Mesenchymal stem cell (in vitro differentiated cells and primary cell): ENCODE results near the gene MIA.

Source experiments
- DNase-seq: peaks from one replicate; pipeline ENCODE4 v3.0.0-alpha.2; 2013
- H2AFZ ChIP-seq: one replicate; pipeline ENCODE4 v1.6.1; 2013; ENCODE audit warnings: low read depth, mild to moderate bottlenecking, control low read depth, inconsistent platforms, low read length, moderate library complexity
- H2AK5ac ChIP-seq: 2 replicates; pipeline ENCODE4 v1.6.1; 2013; ENCODE audit warnings: low read length, moderate library complexity, mild to moderate bottlenecking, inconsistent platforms; ENCODE audit not compliant: severe bottlenecking
- H2BK120ac ChIP-seq: one replicate; pipeline ENCODE4 v1.6.1; 2013; ENCODE audit warnings: low read depth, mild to moderate bottlenecking, inconsistent platforms, low read length, moderate library complexity
- H2BK12ac ChIP-seq, 2 experiments: one replicate each; pipeline ENCODE4 v1.6.1; 2013; ENCODE audit warnings: inconsistent platforms in 2 of 2, low read length in 2 of 2, mild to moderate bottlenecking in 2 of 2, moderate library complexity in 2 of 2, control low read depth in 1 of 2
- H2BK15ac ChIP-seq: one replicate; pipeline ENCODE4 v1.6.1; 2013; ENCODE audit warnings: mild to moderate bottlenecking, low read depth, inconsistent platforms; ENCODE audit not compliant: poor library complexity, severe bottlenecking
- H2BK5ac ChIP-seq: 2 replicates; pipeline ENCODE4 v1.6.1; 2013; ENCODE audit warnings: low read depth, mild to moderate bottlenecking, low read length, control low read depth, inconsistent platforms; ENCODE audit not compliant: poor library complexity, severe bottlenecking
- H3K14ac ChIP-seq, 2 experiments: one replicate each; pipeline ENCODE4 v1.6.1; 2013; ENCODE audit warnings: inconsistent platforms in 2 of 2, low read length in 2 of 2, control low read depth in 1 of 2, mild to moderate bottlenecking in 1 of 2, moderate library complexity in 1 of 2
- H3K18ac ChIP-seq, 2 experiments: one replicate each; pipeline ENCODE4 v1.6.1; 2013; ENCODE audit warnings: inconsistent platforms in 2 of 2, low read length in 2 of 2, control low read depth in 1 of 2, low read depth in 1 of 2, mild to moderate bottlenecking in 1 of 2
- H3K23ac ChIP-seq, 2 experiments: one replicate each; pipeline ENCODE4 v1.6.1; 2013; ENCODE audit warnings: inconsistent platforms in 2 of 2, low read length in 2 of 2, mild to moderate bottlenecking in 2 of 2, moderate library complexity in 2 of 2, control low read depth in 1 of 2
- H3K27ac ChIP-seq: 2 replicates; pipeline ENCODE4 v1.5.1; 2013; ENCODE audit warnings: mild to moderate bottlenecking, moderate library complexity, low read length, control low read depth, inconsistent platforms; ENCODE audit not compliant: poor library complexity, severe bottlenecking
- H3K27me3 ChIP-seq, 2 experiments: 2 replicates each; pipeline versions ENCODE4 v1.6.1 to v1.7.0; 2013; ENCODE audit warnings: low read length in 2 of 2, mild to moderate bottlenecking in 2 of 2, moderate library complexity in 2 of 2, control low read depth in 1 of 2, inconsistent platforms in 1 of 2; ENCODE audit not compliant: control insufficient read depth in 1 of 2, insufficient read depth in 1 of 2
- H3K36me3 ChIP-seq, 2 experiments: 2 replicates each; pipeline versions ENCODE4 v1.6.1 to v1.7.0; 2013; ENCODE audit warnings: low read length in 2 of 2, control low read depth in 1 of 2, inconsistent platforms in 1 of 2, low read depth in 1 of 2, mild to moderate bottlenecking in 1 of 2; ENCODE audit not compliant: insufficient read depth in 2 of 2, control insufficient read depth in 1 of 2
- H3K4ac ChIP-seq, 2 experiments: one replicate each; pipeline ENCODE4 v1.6.1; 2013; ENCODE audit warnings: inconsistent platforms in 2 of 2, low read length in 2 of 2, mild to moderate bottlenecking in 2 of 2, moderate library complexity in 2 of 2, control low read depth in 1 of 2, low read depth in 1 of 2
- H3K4me1 ChIP-seq: 2 replicates; pipeline ENCODE4 v1.6.1; 2013; ENCODE audit warnings: low read depth, low read length, control low read depth; ENCODE audit not compliant: control insufficient read depth, insufficient read depth
- H3K4me2 ChIP-seq: 2 replicates; pipeline ENCODE4 v1.6.1; 2013; ENCODE audit warnings: low read length, mild to moderate bottlenecking, inconsistent platforms; ENCODE audit not compliant: poor library complexity, severe bottlenecking
- H3K4me3 ChIP-seq, 2 experiments: 2 replicates each; pipeline versions ENCODE4 v1.5.1 to v1.7.0; 2013; ENCODE audit warnings: low read length in 2 of 2, mild to moderate bottlenecking in 2 of 2, control low read depth in 1 of 2, low read depth in 1 of 2; ENCODE audit not compliant: insufficient read depth in 1 of 2
- H3K79me1 ChIP-seq: replicated peaks from 2 replicates; pipeline ENCODE4 v1.6.1; 2013; ENCODE audit warnings: mild to moderate bottlenecking, control low read depth, low read length, inconsistent platforms; ENCODE audit not compliant: poor library complexity, severe bottlenecking
- H3K9ac ChIP-seq: 2 replicates; pipeline ENCODE4 v1.7.0; 2013; ENCODE audit warnings: mild to moderate bottlenecking, low read length, moderate library complexity
- H3K9me3 ChIP-seq: 2 replicates; pipeline ENCODE4 v1.7.0; 2013; ENCODE audit warnings: mild to moderate bottlenecking, low read length; ENCODE audit not compliant: control insufficient read depth
- H4K8ac ChIP-seq: one replicate; pipeline ENCODE4 v1.6.1; 2013; ENCODE audit warnings: inconsistent platforms, mild to moderate bottlenecking, low read length, moderate library complexity
- H4K91ac ChIP-seq: one replicate; pipeline ENCODE4 v1.6.1; 2013; ENCODE audit warnings: mild to moderate bottlenecking, low read length, inconsistent platforms
- WGBS: methylation state at CpG from one replicate; pipeline ENCODE4 v1.1.7; 2013; ENCODE audit warnings: mixed read lengths; 5-methylcytosine and 5-hydroxymethylcytosine counted together

The MIA gene

GRCh38 chr19:40798683-40799557, 23.6 kb downstream of the MIA start, which contains the start of gene EGLN2:
TSS of gene EGLN2 (plus strand) at chr19:40799191. CDS start at chr19:40800573, 1,382 bp downstream.
- Histone ChIP-seq H3K4me2 (peak within 1 kb of the TSS; percentile 93), H3K36me3 (peaks cover 35 to 46% of the 10 kb centered on the region in 2 experiments), H3K27me3 (no peaks in the 10 kb centered on the region), H3K4me1 (peaks cover 41% of the 10 kb centered on the region), H3K9ac (peak within 1 kb of the TSS; percentile 93), H2BK120ac (peak within 1 kb of the TSS; percentile 95), H3K4ac (peak within 1 kb of the TSS; percentile 86 to 96), H2BK12ac (peak within 1 kb of the TSS in 1 of 2 experiments; percentile 46), H2AK5ac (no peak within 1 kb of the TSS), H4K8ac (peak within 1 kb of the TSS; percentile 87), H2BK15ac (peak within 1 kb of the TSS; percentile 94), H3K18ac (peak within 1 kb of the TSS; percentile 86 to 93), H3K23ac (peak within 1 kb of the TSS in 1 of 2 experiments; percentile 78), H2AFZ (no peak within 1 kb of the TSS), H3K4me3 (peak within 1 kb of the TSS; percentile 72 to 83), H3K9me3 (no peaks in the 10 kb centered on the region), H3K27ac (peak within 1 kb of the TSS; percentile 91), H3K14ac (peak within 1 kb of the TSS; percentile 5 to 94), H4K91ac (peak within 1 kb of the TSS; percentile 92), H2BK5ac (peak within 1 kb of the TSS; percentile 78), H3K79me1 (peaks cover 2% of the 10 kb centered on the region)
- WGBS: 0% methylated on average over 35 of the region's 110 CpGs
- DNase-seq: peak; percentile 100

DNA sequence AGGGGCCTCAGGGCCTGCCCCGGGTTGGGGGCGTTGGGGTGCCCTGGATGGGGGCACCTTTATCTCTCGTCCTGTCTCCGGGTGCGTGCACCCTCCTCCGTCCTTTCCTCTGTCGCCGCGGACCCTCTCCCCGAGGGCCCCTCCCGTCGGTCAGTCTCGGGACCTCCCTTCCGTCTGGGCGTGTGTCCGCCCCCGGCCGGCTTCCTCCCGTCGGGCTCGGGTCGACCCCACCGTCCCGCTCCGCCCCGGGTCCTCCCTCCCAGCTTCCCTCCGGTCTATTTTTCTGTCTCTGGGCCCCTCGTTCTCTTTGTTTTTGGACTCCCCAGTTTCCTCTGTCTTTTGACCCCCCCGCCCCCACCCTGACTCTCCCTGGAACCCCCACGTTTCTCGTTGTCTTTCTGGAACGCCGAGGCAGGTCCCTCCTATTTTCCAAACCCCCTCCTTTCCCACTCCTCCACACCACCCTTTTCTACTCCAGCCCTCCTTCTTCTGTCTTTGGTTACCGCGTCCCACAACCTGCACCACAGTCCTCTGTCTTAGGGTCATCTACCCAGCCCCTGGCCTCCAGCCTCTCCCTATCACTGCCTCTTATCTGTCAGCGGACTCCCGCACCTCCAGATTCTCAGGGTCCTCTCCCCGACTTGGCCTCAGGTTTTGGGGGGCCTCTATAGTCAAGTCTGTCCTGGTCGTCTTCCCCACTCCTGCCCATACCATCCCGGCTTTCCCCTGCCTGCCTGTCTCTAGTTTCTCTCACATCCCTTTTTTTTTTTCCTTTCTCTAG, 24.4 kb downstream of the MIA start:
- DNase-seq: peak; percentile 37
- Histone ChIP-seq H3K18ac (peak overlapping the region; percentile 86 to 93), H3K4me2 (peak overlapping the region; percentile 93), H2AFZ (no peak overlapping the region), H4K91ac (peak overlapping the region; percentile 92), H3K4me3 (peak overlapping the region; percentile 72 to 83), H3K4ac (peak overlapping the region; percentile 86 to 96), H4K8ac (peak overlapping the region; percentile 87), H3K36me3 (peaks cover 44 to 54% of the 10 kb centered on the region in 2 experiments), H2BK15ac (no peak overlapping the region), H2BK12ac (peak overlapping the region in 1 of 2 experiments; percentile 6), H3K4me1 (peaks cover 46% of the 10 kb centered on the region), H2AK5ac (no peak overlapping the region), H2BK5ac (peak overlapping the region; percentile 31), H3K79me1 (peaks cover 2% of the 10 kb centered on the region), H3K27ac (peak overlapping the region; percentile 69), H2BK120ac (peak overlapping the region; percentile 95), H3K14ac (peak overlapping the region; percentile 5 to 94), H3K23ac (peak overlapping the region in 1 of 2 experiments; percentile 78), H3K27me3 (no peaks in the 10 kb centered on the region), H3K9me3 (no peaks in the 10 kb centered on the region), H3K9ac (peak overlapping the region; percentile 93)
- 3% methylated on average over 40 of the region's 40 CpGs for WGBS

GRCh38 chr19:40800339-40800996, 25.1 kb downstream of the MIA start:
- Histone ChIP-seq H3K23ac (peak overlapping the region in 1 of 2 experiments; percentile 47), H3K27me3 (no peaks in the 10 kb centered on the region), H3K4ac (no peak overlapping the region), H2BK5ac (no peak overlapping the region), H3K18ac (peak overlapping the region in 1 of 2 experiments; percentile 5), H3K9ac (peak overlapping the region; percentile 93), H2BK120ac (no peak overlapping the region), H2BK15ac (no peak overlapping the region), H2AFZ (no peak overlapping the region), H3K4me3 (peak overlapping the region; percentile 45 to 83), H3K36me3 (peaks cover 51 to 61% of the 10 kb centered on the region in 2 experiments), H3K79me1 (peaks cover 4% of the 10 kb centered on the region), H2AK5ac (no peak overlapping the region), H3K9me3 (no peaks in the 10 kb centered on the region), H3K27ac (no peak overlapping the region), H2BK12ac (peak overlapping the region in 1 of 2 experiments; percentile 15), H3K4me1 (peaks cover 50% of the 10 kb centered on the region), H3K4me2 (peak overlapping the region; percentile 93), H4K8ac (no peak overlapping the region), H4K91ac (no peak overlapping the region), H3K14ac (peak overlapping the region in 1 of 2 experiments; percentile 94)
- WGBS: 89% methylated on average over 26 of the region's 27 CpGs
- DNase-seq: no peak
